Measurements from ENCODE around the gene RAB10. TPM values are rescaled to one million over a fixed set of nuclear protein-coding genes. Genes with fewer than 3 reads are reported as not detected.
"Not testable (repeated sequence)": the region's sequence is repeated elsewhere in the genome, so short reads cannot be mapped to it uniquely, and the experiment has no call there.

The RAB10 gene
- total RNA-seq, 2 experiments from 2014 or later, result 106 to 109 TPM

- no peaks in the 10 kb centered on the region for H3K4me1 Mint-ChIP-seq
- no peaks in the 10 kb centered on the region for H3K27me3 Mint-ChIP-seq
- DNase-seq, result no peak
- no peaks in the 10 kb centered on the region for H3K9me3 Mint-ChIP-seq
- no peak overlapping the region for H3K4me3 Mint-ChIP-seq
- no peak overlapping the region for H3K27ac Mint-ChIP-seq
- H3K36me3 Mint-ChIP-seq, result no peaks in the 10 kb centered on the region
Measured at GRCh38 chr2:26164641-26165211, 130.8 kb downstream of the RAB10 start.

GRCh38 chr2:26165403-26165802, 131.5 kb downstream of the RAB10 start:
- Mint-ChIP-seq H3K4me3 (no peak overlapping the region), H3K36me3 (no peaks in the 10 kb centered on the region), H3K27me3 (peaks cover 4% of the 10 kb centered on the region), H3K4me1 (no peaks in the 10 kb centered on the region), H3K27ac (no peak overlapping the region), H3K9me3 (no peaks in the 10 kb centered on the region)
- DNase-seq, result no peak

- DNase-seq, H3K4me3 Mint-ChIP-seq, H3K36me3 Mint-ChIP-seq, H3K4me1 Mint-ChIP-seq, H3K9me3 Mint-ChIP-seq, H3K27ac Mint-ChIP-seq: not testable (repeated sequence)
- H3K27me3 Mint-ChIP-seq, result peaks cover 15% of the 10 kb centered on the region
Measured at GRCh38 chr2:26166541-26166940, 132.7 kb downstream of the RAB10 start.

- Mint-ChIP-seq H3K36me3 (no peaks in the 10 kb centered on the region), H3K4me3 (no peak overlapping the region), H3K4me1 (peaks cover 5% of the 10 kb centered on the region), H3K27ac (no peak overlapping the region), H3K9me3 (no peaks in the 10 kb centered on the region), H3K27me3 (peaks cover 29% of the 10 kb centered on the region)
- DNase-seq, result no peak
Measured at GRCh38 chr2:26168785-26169184, 134.9 kb downstream of the RAB10 start.

- Mint-ChIP-seq H3K4me1 (peaks cover 5% of the 10 kb centered on the region), H3K27me3 (peaks cover 33% of the 10 kb centered on the region), H3K9me3 (no peaks in the 10 kb centered on the region), H3K27ac (no peak overlapping the region), H3K36me3 (no peaks in the 10 kb centered on the region), H3K4me3 (no peak overlapping the region)
- no peak for DNase-seq
Measured at GRCh38 chr2:26169226-26169625, 135.3 kb downstream of the RAB10 start.

- H3K4me3 Mint-ChIP-seq, result no peak overlapping the region
- DNase-seq, result no peak
- H3K36me3 Mint-ChIP-seq, result no peaks in the 10 kb centered on the region
- peaks cover 5% of the 10 kb centered on the region for H3K4me1 Mint-ChIP-seq
- H3K27ac Mint-ChIP-seq, result no peak overlapping the region
- no peaks in the 10 kb centered on the region for H3K9me3 Mint-ChIP-seq
- peaks cover 40% of the 10 kb centered on the region for H3K27me3 Mint-ChIP-seq
Measured at GRCh38 chr2:26169681-26170414, 136.0 kb downstream of the RAB10 start.

GRCh38 chr2:26170795-26171194, 136.9 kb downstream of the RAB10 start:
- Mint-ChIP-seq H3K4me3 (no peak overlapping the region), H3K36me3 (no peaks in the 10 kb centered on the region)

GRCh38 chr2:26172189-26172870, 138.4 kb downstream of the RAB10 start:
- Mint-ChIP-seq H3K36me3 (no peaks in the 10 kb centered on the region), H3K9me3 (no peaks in the 10 kb centered on the region), H3K4me1 (peaks cover 5% of the 10 kb centered on the region), H3K27ac (peak overlapping the region; percentile 38), H3K27me3 (peaks cover 53% of the 10 kb centered on the region), H3K4me3 (peak overlapping the region; percentile 78)
- DNase-seq, result no peak

More at GRCh38 chr2:26170795-26171194, 136.9 kb downstream of the RAB10 start:
- no peak for DNase-seq
- no peaks in the 10 kb centered on the region for H3K9me3 Mint-ChIP-seq
- H3K27me3 Mint-ChIP-seq, result peaks cover 49% of the 10 kb centered on the region
- H3K27ac Mint-ChIP-seq, result no peak overlapping the region
- H3K4me1 Mint-ChIP-seq, result peaks cover 5% of the 10 kb centered on the region

- Mint-ChIP-seq H3K4me1 (peaks cover 5% of the 10 kb centered on the region), H3K27ac (peak within 1 kb of the TSS; percentile 38), H3K27me3 (peaks cover 53% of the 10 kb centered on the region), H3K9me3 (no peaks in the 10 kb centered on the region), H3K36me3 (no peaks in the 10 kb centered on the region), H3K4me3 (peak within 1 kb of the TSS; percentile 78)
- no peak for DNase-seq
Measured at GRCh38 chr2:26172871-26173775, 139.2 kb downstream of the RAB10 start, which contains the start of gene GAREM2. GAREM2 (plus strand) TSS chr2:26173088; CDS start chr2:26173221, 133 bp downstream.

GRCh38 chr2:26173776-26174482, 140.0 kb downstream of the RAB10 start:
- no peak overlapping the region for H3K27ac Mint-ChIP-seq
- H3K27me3 Mint-ChIP-seq, result peaks cover 53% of the 10 kb centered on the region
- H3K4me3 Mint-ChIP-seq, result peak overlapping the region; percentile 67
- DNase-seq, result no peak
- peaks cover 5% of the 10 kb centered on the region for H3K4me1 Mint-ChIP-seq
- no peaks in the 10 kb centered on the region for H3K9me3 Mint-ChIP-seq
- no peaks in the 10 kb centered on the region for H3K36me3 Mint-ChIP-seq

- Mint-ChIP-seq H3K9me3 (no peaks in the 10 kb centered on the region), H3K4me3 (no peak overlapping the region), H3K4me1 (peaks cover 9% of the 10 kb centered on the region), H3K36me3 (no peaks in the 10 kb centered on the region), H3K27me3 (peaks cover 59% of the 10 kb centered on the region), H3K27ac (no peak overlapping the region)
- DNase-seq, result no peak
Measured at GRCh38 chr2:26174691-26175465, 141.0 kb downstream of the RAB10 start.

- Mint-ChIP-seq H3K4me1 (peaks cover 9% of the 10 kb centered on the region), H3K27ac (no peak overlapping the region), H3K4me3 (no peak overlapping the region), H3K36me3 (no peaks in the 10 kb centered on the region), H3K27me3 (peaks cover 61% of the 10 kb centered on the region), H3K9me3 (no peaks in the 10 kb centered on the region)
- no peak for DNase-seq
Measured at GRCh38 chr2:26175466-26176278, 141.8 kb downstream of the RAB10 start.

- Mint-ChIP-seq H3K36me3 (no peaks in the 10 kb centered on the region), H3K27me3 (peaks cover 59% of the 10 kb centered on the region), H3K4me1 (peaks cover 9% of the 10 kb centered on the region), H3K4me3 (no peak overlapping the region), H3K27ac (no peak overlapping the region), H3K9me3 (no peaks in the 10 kb centered on the region)
- no peak for DNase-seq
Measured at GRCh38 chr2:26176279-26176615, 142.4 kb downstream of the RAB10 start.

Measured in activated naive CD8-positive, alpha-beta T cell treated with anti-CD3 and anti-CD28 coated beads for 36 hours (primary cell).